Bronchial epithelial cell (primary cell): ENCODE measurements around the gene AMPD1. TPM values are rescaled to one million over a fixed set of nuclear protein-coding genes. Genes with fewer than 3 reads are reported as not detected.

ENCODE experiments used
- DNase-seq: peaks from one replicate; pipeline ENCODE4 v3.0.0-alpha.2; 2010; ENCODE audit warnings: low read depth
- FAIRE-seq: peaks from 2 replicates; lab custom pipeline; 2011; peaks lifted over from hg19 to GRCh38; lab: Jason Lieb, UNC
- H3K27me3 ChIP-seq: 2 replicates; pipeline ENCODE4 v1.5.1; 2011; ENCODE audit warnings: low read length; ENCODE audit not compliant: control insufficient read depth, insufficient read depth
- H3K36me3 ChIP-seq: 2 replicates; pipeline ENCODE4 v1.5.1; 2011; ENCODE audit warnings: low read length; ENCODE audit not compliant: control insufficient read depth, insufficient read depth
- H3K4me3 ChIP-seq: 2 replicates; pipeline ENCODE4 v1.5.1; 2011; ENCODE audit warnings: mild to moderate bottlenecking, low read depth, low read length, control low read depth
- total RNA-seq: library from RNA; depleted of rRNA; stranded (reverse); fragments of >200 nt; gene quantifications from 2 replicates; pipeline ENCODE4 v1.2.1, GENCODE V29; 2014
- TF ChIP-seq, protein P1 (sequence below): IDR thresholded peaks from 2 replicates; pipeline ENCODE4 v1.5.1; 2011; ENCODE audit warnings: mild to moderate bottlenecking, moderate library complexity, low read length, control low read depth, inconsistent platforms; ENCODE audit not compliant: insufficient read depth, severe bottlenecking

The AMPD1 gene
- total RNA-seq, 1 donor from 2014 or later, result not detected

- DNase-seq (no peak), FAIRE-seq (no peak)
- Histone ChIP-seq H3K27me3 (no peaks in the 10 kb centered on the region), H3K36me3 (peaks cover 13% of the 10 kb centered on the region), H3K4me3 (no peak overlapping the region)
- TF ChIP-seq, protein P1, sequence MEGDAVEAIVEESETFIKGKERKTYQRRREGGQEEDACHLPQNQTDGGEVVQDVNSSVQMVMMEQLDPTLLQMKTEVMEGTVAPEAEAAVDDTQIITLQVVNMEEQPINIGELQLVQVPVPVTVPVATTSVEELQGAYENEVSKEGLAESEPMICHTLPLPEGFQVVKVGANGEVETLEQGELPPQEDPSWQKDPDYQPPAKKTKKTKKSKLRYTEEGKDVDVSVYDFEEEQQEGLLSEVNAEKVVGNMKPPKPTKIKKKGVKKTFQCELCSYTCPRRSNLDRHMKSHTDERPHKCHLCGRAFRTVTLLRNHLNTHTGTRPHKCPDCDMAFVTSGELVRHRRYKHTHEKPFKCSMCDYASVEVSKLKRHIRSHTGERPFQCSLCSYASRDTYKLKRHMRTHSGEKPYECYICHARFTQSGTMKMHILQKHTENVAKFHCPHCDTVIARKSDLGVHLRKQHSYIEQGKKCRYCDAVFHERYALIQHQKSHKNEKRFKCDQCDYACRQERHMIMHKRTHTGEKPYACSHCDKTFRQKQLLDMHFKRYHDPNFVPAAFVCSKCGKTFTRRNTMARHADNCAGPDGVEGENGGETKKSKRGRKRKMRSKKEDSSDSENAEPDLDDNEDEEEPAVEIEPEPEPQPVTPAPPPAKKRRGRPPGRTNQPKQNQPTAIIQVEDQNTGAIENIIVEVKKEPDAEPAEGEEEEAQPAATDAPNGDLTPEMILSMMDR, result no peak
These were observed 25.1 kb upstream of the AMPD1 start for GRCh38 chr1:114720492-114720891.

GRCh38 chr1:114719424-114719787 is 24.1 kb upstream of the AMPD1 start:
- Histone ChIP-seq H3K27me3 (no peaks in the 10 kb centered on the region), H3K4me3 (no peak overlapping the region), H3K36me3 (peaks cover 9% of the 10 kb centered on the region)
- no peak for FAIRE-seq
- DNase-seq, result peak; percentile 53
- TF ChIP-seq, protein P1, result no peak

- no peak for FAIRE-seq
- H3K36me3 ChIP-seq, result peaks cover 8% of the 10 kb centered on the region
- peak; percentile 75 for DNase-seq
- TF ChIP-seq, protein P1, result no peak
- no peaks in the 10 kb centered on the region for H3K27me3 ChIP-seq
- no peak overlapping the region for H3K4me3 ChIP-seq
These were observed 23.5 kb upstream of the AMPD1 start for GRCh38 chr1:114718661-114719423.

- DNase-seq, result peak; percentile 77
- Histone ChIP-seq H3K4me3 (peak within 1 kb of the TSS; percentile 92), H3K27me3 (no peaks in the 10 kb centered on the region), H3K36me3 (peaks cover 18% of the 10 kb centered on the region)
- FAIRE-seq, result no peak
- TF ChIP-seq, protein P1, result no peak
These were observed 21.2 kb upstream of the AMPD1 start, which contains the start of gene NRAS for GRCh38 chr1:114716304-114717170. NRAS (minus strand) TSS chr1:114716771; CDS start chr1:114716160, 611 bp downstream.

DNA sequence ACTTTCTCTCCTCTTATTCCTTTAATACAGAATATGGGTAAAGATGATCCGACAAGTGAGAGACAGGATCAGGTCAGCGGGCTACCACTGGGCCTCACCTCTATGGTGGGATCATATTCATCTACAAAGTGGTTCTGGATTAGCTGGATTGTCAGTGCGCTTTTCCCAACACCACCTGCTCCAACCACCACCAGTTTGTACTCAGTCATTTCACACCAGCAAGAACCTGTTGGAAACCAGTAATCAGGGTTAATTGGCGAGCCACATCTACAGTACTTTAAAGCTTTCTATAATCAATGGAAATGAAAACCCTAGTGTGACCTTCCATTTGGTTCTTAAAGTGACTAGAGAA is 20.6 kb upstream of the AMPD1 start:
- Histone ChIP-seq H3K4me3 (peak overlapping the region; percentile 92), H3K27me3 (no peaks in the 10 kb centered on the region), H3K36me3 (peaks cover 18% of the 10 kb centered on the region)
- FAIRE-seq (no peak), DNase-seq (peak; percentile 15)
- TF ChIP-seq, protein P1, result no peak
